ENCODE data around the gene GPX5.
"Not testable (repeated sequence)": the region's sequence is repeated elsewhere in the genome, so short reads cannot be mapped to it uniquely, and the experiment has no call there.

Gene GPX5, protein sequence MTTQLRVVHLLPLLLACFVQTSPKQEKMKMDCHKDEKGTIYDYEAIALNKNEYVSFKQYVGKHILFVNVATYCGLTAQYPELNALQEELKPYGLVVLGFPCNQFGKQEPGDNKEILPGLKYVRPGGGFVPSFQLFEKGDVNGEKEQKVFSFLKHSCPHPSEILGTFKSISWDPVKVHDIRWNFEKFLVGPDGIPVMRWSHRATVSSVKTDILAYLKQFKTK

GRCh38 chr6:28525496-28526039 is at the start of gene GPX5:
Gene GPX5 (plus strand): TSS chr6:28525881. CDS start chr6:28526014, 133 bp downstream.
- DNase-seq (ENCODE audit: low read depth) = no peak

GRCh38 chr6:28478518-28478917 is 47.2 kb upstream of the GPX5 start:
- DNase-seq (ENCODE audit: low read depth) = no peak

GRCh38 chr6:28480253-28480932 is 45.3 kb upstream of the GPX5 start:
- DNase-seq (ENCODE audit: low read depth) = no peak

DNA sequence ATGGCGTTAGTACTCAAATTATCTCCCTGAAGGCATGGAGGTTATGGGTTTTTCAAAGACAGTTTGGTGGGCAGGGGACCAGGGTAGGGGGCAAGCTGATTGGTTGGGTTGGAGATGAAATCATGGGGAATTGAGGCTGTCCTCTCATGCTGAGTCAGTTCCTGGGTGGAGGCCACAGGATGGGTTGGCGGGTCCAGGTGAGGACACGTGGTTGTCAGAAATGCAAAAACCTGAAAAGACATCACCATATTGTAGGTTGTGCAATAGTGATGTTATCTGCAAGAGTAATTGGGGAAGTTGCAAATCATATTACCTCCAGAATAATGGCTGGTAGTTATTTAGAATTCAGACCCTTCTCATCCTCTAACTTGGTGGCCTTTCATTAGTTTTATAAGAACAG is 40.2 kb upstream of the GPX5 start:
- DNase-seq (ENCODE audit: low read depth) = no peak

DNA sequence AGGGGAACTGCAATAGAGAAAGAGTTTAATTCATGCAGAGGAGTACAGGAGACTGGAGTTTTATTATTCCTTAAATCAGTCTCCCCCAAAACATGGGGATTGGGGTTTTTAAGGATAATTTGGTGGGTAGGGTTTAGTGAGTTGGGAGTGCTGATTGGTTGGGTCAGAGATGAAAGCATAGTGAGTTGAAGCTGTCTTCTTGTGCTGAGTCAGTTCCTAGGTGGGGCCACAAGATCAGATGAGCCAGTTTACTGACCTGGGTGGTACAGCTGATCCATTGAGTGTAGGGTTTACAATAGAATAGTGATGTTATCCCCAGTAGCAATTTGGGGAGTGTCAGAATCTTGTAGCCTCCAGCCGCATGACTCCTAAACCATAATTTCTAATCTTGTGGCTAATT is 39.1 kb upstream of the GPX5 start:
- no peak for DNase-seq (ENCODE audit: low read depth)

DNA sequence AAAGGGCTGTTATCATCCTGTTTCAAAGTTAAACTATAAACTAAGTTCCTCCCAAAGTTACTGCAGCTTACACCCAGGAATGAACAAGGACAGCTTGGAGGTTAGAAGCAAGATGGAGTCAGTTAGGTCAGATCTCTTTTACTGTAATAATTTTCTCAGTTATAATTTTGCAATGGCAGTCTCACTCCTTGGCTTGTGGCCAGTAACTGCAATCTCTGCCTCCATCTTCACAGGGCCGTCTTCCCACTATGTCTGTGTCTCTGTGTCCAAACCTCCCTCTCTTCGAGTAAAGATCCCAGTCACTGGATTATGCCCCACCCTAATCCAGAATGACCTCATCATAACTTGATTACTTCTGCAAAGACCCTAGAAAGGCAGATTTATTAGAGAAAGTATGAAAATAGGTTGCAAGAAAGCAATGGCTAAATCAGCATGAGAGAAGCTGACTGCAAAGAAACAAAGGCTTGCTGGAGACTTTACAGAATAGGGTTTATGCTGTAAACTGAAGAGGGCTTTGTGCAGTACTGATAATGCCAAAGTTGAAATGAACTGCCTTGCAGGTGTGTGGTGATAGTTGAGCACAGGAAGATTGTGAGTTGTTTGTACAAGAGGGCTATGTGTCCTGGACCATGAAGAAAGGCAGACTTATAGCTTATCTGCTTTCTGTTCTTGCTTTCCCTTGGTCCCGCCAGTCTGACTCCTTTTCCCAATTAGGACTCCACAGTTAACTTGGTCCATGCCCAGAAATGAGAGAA is 38.5 kb upstream of the GPX5 start:
- no peak for DNase-seq (ENCODE audit: low read depth)

- peak; percentile 62 for DNase-seq (ENCODE audit: low read depth)
These were observed 36.7 kb upstream of the GPX5 start for GRCh38 chr6:28488916-28489365.

DNA sequence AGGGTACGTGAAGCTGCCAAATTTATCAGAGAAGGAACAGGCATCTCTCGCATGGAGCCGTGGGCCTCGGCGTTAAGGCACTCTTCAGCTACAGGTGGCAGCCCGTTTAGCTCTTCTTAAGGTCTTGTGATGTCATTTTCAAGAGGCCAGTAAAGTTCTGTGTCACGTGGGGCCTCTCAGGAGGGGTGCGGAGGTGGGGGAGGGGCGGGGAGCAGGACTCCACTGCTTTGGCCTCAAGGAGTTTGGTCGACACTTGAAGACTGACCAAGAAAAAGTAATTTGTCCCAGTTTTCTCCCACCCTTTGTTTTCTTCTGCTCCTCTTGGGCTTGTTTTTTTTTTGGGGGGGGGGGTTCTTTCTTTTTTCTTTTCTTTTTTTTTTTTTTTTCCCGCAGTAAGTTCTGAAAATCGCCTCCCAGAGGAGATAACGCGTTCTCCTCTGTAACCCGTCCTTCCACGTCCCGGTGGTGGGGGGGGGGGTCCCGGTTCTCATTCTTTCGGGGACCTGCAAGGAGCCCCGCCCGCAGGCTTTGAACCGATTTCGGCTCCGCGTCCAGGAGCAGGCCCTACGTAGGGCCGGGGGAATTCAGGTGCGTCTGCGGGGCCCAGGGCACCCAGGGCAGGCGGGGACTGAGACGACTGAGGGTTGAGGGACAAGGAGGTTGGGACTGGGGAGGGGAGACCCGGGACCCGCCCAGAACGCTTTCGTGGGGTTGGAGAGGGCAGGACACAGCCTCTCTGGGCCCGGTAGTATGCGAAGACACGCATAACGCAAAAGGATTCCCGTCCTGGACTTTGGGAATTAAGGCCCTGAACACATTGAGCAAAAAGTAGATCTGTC is 36.1 kb upstream of the GPX5 start:
- DNase-seq (ENCODE audit: low read depth) = peak; percentile 53

- DNase-seq (ENCODE audit: low read depth) = no peak
These were observed 35.3 kb upstream of the GPX5 start for GRCh38 chr6:28490205-28490890.

- DNase-seq (ENCODE audit: low read depth) = no peak
These were observed 33.7 kb upstream of the GPX5 start for GRCh38 chr6:28491984-28492317.

DNA sequence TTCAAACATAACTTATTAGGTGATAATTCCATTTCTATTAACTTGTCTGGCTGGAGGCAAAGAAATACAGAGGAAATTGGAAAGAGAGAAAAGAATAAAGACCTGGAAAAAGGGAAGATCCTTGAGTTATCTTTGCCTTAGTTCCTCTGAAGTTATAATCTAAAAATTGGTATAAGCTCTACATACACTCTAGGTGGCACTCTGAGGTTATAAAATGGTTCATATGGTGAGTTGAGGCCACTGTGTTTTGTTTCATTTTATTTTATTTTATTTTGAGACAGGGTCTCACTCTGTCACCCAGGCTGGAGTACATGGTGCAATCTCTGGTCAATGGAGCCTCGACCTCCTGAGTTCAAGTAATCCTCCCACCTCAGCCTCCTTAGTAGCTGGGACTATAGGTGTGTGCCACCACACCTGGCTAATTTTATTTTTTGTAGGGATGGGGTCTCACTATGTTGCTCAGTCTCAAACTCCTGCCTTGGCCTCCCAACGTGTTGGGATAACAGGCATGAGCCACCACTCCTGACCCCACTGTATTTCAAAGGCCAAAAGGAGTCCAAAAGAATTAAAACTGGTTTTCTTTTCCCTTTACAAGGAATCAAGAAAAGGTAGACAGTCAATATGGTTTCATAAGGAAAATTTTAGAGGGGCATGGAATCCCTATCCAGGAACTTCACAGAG is 29.4 kb upstream of the GPX5 start:
- DNase-seq (ENCODE audit: low read depth) = no peak

GRCh38 chr6:28497306-28497705 is 28.4 kb upstream of the GPX5 start:
- DNase-seq (ENCODE audit: low read depth) = no peak

DNA sequence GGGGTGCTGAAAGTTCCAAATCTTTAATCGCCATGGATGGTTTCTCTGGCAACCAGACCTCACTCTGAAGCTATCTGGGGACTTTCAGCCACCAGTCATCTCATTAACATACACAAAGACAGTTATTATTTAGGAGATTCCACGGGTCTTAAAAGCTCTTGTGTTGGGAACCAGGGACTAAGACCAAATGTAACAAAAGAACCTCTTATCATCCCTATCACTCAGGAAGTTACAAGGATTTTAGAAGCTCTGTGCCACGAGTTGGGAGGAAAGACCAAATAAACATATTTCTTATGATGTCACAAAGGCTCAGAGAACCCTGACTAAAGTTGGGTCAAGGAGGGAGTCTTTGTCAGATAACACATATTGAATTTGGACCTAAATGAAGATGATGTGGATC is 27.8 kb upstream of the GPX5 start:
- DNase-seq (ENCODE audit: low read depth) = no peak

DNA sequence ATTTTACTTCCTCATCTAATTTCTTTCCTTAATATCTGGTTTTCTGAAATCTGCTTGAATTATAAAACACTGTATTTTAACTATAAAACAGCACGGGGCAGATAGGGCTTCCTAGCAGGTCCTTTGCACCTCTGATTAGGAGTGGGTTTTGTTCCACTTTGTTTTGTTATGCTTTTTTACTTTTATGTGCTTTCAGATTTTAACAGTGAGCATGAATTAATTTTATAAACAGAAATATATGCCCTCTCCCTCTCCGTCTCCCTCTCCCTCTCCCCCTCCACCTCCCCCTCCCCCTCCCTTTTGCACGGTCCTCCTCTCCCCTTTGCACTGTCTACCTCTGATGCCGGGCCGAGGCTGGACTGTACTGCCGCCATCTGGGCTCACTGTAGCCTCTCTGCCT is 24.4 kb upstream of the GPX5 start:
- DNase-seq (ENCODE audit: low read depth) = no peak

- not testable (repeated sequence) for DNase-seq (ENCODE audit: low read depth)
These were observed 23.5 kb upstream of the GPX5 start for GRCh38 chr6:28502136-28502535.

DNA sequence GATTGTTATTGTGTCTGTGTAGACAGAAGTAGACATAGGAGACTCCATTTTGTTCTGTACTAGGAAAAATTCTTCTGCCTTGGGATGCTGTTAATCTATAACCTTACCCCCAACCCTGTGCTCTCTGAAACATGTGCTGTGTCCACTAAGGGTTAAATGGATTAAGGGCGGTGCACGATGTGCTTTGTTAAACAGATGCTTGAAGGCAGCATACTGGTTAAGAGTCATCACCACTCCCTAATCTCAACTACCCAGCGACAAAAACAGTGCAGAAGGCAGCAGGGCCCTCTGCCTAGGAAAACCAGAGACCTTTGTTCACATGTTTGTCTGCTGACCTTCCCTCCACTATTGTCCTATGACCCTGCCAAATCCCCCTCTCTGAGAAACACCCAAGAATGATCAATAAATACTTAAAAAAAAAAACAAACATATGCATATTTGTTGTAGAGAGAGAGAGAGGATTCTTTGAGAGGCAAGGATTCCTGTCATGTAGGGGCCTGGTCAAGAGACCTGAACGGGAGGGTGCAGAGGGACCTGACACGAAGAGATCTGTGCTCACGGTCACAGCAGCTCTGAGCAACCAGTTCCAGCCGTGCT is 22.9 kb upstream of the GPX5 start:
- not testable (repeated sequence) for DNase-seq (ENCODE audit: low read depth)

GRCh38 chr6:28505733-28506132 is 19.9 kb upstream of the GPX5 start:
- no peak for DNase-seq (ENCODE audit: low read depth)

GRCh38 chr6:28506807-28507475 is 18.7 kb upstream of the GPX5 start:
- no peak for DNase-seq (ENCODE audit: low read depth)

DNA sequence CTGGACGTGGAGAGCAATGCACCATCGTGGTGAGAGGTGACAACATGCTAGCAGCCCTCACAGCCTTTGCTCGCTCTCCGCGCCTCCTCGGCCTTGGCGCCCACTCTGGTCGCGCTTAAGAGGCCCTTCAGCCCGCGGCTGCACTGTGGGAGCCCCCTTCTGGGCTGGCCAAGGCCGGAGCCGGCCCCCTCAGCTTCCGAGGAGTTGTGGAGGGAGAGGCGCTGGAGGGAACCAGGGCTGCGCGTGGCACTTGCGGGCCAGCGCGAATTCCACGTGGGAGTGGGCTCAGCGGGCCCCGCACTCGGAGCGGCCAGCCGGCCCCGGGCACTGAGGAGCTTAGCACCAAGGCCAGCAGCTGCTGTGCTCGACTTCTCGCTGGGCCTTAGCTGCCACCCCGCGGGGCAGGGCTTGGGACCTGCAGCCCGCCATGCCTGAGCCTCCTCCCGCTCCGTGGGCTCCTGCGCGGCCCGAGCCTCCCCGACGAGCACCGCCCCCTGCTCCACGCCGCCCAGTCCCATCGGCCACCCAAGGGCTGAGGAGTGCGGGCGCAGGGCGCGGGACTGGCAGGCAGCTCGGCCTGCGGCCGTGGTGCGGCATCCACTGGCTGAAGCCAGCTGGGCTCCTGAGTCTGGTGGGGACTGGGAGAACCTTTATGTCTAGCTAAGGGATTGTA is 13.9 kb upstream of the GPX5 start:
- DNase-seq (ENCODE audit: low read depth) = no peak

All from HS-5 (cell line).